ENCODE measurements around the gene PKNOX2. TPM values are rescaled to one million over a fixed set of nuclear protein-coding genes. Genes with fewer than 3 reads are reported as not detected.

The PKNOX2 gene
- total RNA-seq, 4 donors from 2014 or later, result 0.40 to 5.9 (median 1.1) TPM; not detected in 1

- 61 to 81% methylated on average over 2 to 4 of the region's 4 CpGs for WGBS, 2 donors
- intact Hi-C loops (cut with DNase I), result no loop called here
- Histone ChIP-seq H3K4me3 (no peak overlapping the region), H3K36me3 (no peaks in the 10 kb centered on the region), H3K9me3 (no peaks in the 10 kb centered on the region), H3K27me3 (peaks cover 0 to 13% (median 0%) of the 10 kb centered on the region in 4 donors), H3K27ac (no peak overlapping the region), H3K4me1 (peaks cover 0 to 10% (median 6%) of the 10 kb centered on the region in 3 donors)
- no peak for DNase-seq
- TF ChIP-seq POLR2A (IDR thresholded peaks at IDR 0.05) (no peak), CTCF (IDR thresholded peaks at IDR 0.05) (no peak)
These were observed 10.6 kb downstream of the PKNOX2 start for GRCh38 chr11:125175166-125175565.

GRCh38 chr11:125175896-125176575 lies 11.5 kb downstream of the PKNOX2 start:
- intact Hi-C loops (cut with DNase I), result no loop called here
- WGBS, 2 donors, result 79 to 84% methylated on average over 15 of the region's 15 CpGs
- Histone ChIP-seq H3K27me3 (peaks cover 0 to 13% (median 0%) of the 10 kb centered on the region in 4 donors), H3K27ac (no peak overlapping the region), H3K4me3 (no peak overlapping the region), H3K9me3 (no peaks in the 10 kb centered on the region), H3K4me1 (peaks cover 0 to 7% (median 0%) of the 10 kb centered on the region in 3 donors), H3K36me3 (no peaks in the 10 kb centered on the region)
- no peak for DNase-seq
- TF ChIP-seq POLR2A (IDR thresholded peaks at IDR 0.05), result no peak

- 79 to 95% methylated on average over 3 to 5 of the region's 5 CpGs for WGBS, 2 donors
- no peaks in the 10 kb centered on the region for H3K36me3 ChIP-seq
- H3K4me1 ChIP-seq, result peaks cover 0 to 5% (median 0%) of the 10 kb centered on the region in 3 donors
- intact Hi-C loops (cut with DNase I), result no loop called here
- no peak overlapping the region for H3K4me3 ChIP-seq
- DNase-seq, result no peak
- TF ChIP-seq CTCF (IDR thresholded peaks at IDR 0.05) (no peak), POLR2A (IDR thresholded peaks at IDR 0.05) (no peak)
- no peak overlapping the region for H3K27ac ChIP-seq
- H3K9me3 ChIP-seq, result no peaks in the 10 kb centered on the region
- H3K27me3 ChIP-seq, result peaks cover 0 to 13% (median 0%) of the 10 kb centered on the region in 4 donors
These were observed 12.3 kb downstream of the PKNOX2 start for GRCh38 chr11:125176866-125177265.

DNA sequence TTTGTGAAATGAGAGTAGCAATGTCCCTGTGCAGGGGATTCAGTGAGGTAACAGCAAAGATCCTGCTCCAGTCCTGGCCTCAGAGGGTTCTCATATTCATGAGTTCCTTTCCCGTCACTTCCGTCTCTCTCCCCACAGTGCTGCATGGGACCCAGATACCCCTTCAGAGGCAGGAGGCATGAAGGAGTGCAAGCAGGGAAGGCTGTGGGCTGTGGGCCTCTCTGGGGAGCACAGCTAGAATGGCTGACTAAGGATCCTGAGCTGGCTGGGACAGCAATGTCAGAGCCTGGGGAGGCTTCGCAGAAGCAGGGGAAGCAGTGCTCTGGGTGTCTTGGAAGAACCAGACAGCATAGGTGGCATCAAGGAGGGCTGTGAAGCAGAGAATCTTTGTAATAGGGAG lies 13.0 kb downstream of the PKNOX2 start:
- no peaks in the 10 kb centered on the region for H3K9me3 ChIP-seq
- peaks cover 0 to 5% (median 0%) of the 10 kb centered on the region in 3 donors for H3K4me1 ChIP-seq
- intact Hi-C loops (cut with DNase I), result no loop called here
- no peak for DNase-seq
- H3K36me3 ChIP-seq, result no peaks in the 10 kb centered on the region
- peaks cover 0 to 13% (median 0%) of the 10 kb centered on the region in 4 donors for H3K27me3 ChIP-seq
- 84 to 87% methylated on average over 3 of the region's 3 CpGs for WGBS, 2 donors
- TF ChIP-seq POLR2A (IDR thresholded peaks at IDR 0.05), result no peak
- TF ChIP-seq CTCF (IDR thresholded peaks at IDR 0.05), result no peak
- no peak overlapping the region for H3K27ac ChIP-seq
- H3K4me3 ChIP-seq, result no peak overlapping the region

GRCh38 chr11:125179346-125179745 lies 14.8 kb downstream of the PKNOX2 start:
- DNase-seq, result no peak

More at GRCh38 chr11:125179346-125179745, 14.8 kb downstream of the PKNOX2 start:
- TF ChIP-seq CTCF (IDR thresholded peaks at IDR 0.05), result no peak
- no peak for TF ChIP-seq POLR2A (IDR thresholded peaks at IDR 0.05)
- H3K4me1 ChIP-seq, result peaks cover 0 to 5% (median 0%) of the 10 kb centered on the region in 3 donors
- no peaks in the 10 kb centered on the region for H3K36me3 ChIP-seq
- 68 to 77% methylated on average over 9 of the region's 9 CpGs for WGBS, 2 donors
- H3K9me3 ChIP-seq, result no peaks in the 10 kb centered on the region
- no peak overlapping the region for H3K27ac ChIP-seq
- H3K27me3 ChIP-seq, result peaks cover 0 to 13% (median 0%) of the 10 kb centered on the region in 4 donors
- intact Hi-C loops (cut with DNase I), result no loop called here
- no peak overlapping the region for H3K4me3 ChIP-seq

Data from esophagus squamous epithelium (tissue), 5 donors.